ENCODE data around the gene ANKRD44. TPM values are rescaled to one million over a fixed set of nuclear protein-coding genes. Genes with fewer than 3 reads are reported as not detected.
A peak's percentile ranks its signal among the peaks of the same experiment; 100 is the strongest.

The ANKRD44 gene
- total RNA-seq, 1 experiment from 2014 or later: 10.3 TPM

GRCh38 chr2:197208024-197208423, 102.6 kb downstream of the ANKRD44 start:
- no peak for DNase-seq (ENCODE audit: low read depth)

DNA sequence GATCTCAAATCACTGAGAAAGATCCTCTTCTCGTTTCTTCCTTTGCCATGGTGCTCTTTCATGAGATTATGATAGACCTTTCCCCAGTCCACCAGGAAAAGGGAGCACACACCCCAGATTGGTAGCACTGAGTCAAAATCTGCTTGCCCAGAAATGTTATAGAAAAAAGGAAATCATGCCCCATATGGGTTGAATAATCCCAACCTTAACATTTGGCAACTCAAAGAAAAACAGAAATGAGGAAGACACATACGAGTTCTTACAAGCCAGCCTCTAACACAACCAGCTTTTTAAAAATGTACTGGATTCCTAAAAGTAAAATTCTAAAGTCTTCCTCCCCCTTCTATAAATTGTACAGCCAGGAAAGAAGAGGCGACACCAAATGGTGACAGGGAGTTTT, 103.0 kb downstream of the ANKRD44 start:
- no peak for DNase-seq (ENCODE audit: low read depth)

GRCh38 chr2:197207106-197207505, 103.5 kb downstream of the ANKRD44 start:
- DNase-seq (ENCODE audit: low read depth): peak; percentile 15

GRCh38 chr2:197205585-197206215, 104.9 kb downstream of the ANKRD44 start:
- DNase-seq (ENCODE audit: low read depth): no peak

DNA sequence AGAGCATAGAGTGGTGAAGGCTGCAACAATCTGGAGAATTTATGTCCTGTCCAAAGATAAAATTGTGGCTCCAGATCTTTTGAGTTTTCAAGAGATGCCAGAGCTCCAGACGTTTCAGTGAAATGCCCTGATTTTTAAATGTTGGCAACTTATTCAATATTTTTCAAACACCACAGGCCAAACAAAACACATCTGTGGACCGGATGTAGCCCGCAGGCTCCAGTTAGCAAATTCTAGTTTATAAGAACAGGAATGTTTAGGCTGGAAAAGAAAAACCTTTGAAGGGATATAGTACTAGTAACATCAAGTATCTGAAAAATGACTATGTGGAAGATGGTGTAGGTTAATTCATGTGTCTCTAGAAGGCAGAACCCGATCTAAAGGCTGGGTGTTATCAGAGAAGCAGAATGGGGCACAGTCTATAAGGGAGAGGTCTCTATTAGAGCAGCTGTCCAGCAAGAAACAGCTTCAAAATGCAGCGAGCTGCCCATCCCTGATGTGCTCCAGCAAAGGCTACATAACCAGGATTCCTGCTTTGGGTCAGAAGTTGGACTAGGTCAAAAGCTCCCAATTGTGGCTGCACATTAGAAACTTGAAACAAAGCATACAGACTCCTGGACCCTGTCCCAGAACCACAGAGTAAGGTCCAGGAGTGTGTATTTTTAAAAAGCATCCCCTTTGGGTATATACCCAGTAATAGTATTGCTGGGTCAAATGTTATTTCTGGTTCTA, 105.9 kb downstream of the ANKRD44 start:
- DNase-seq (ENCODE audit: low read depth): peak; percentile 15

DNA sequence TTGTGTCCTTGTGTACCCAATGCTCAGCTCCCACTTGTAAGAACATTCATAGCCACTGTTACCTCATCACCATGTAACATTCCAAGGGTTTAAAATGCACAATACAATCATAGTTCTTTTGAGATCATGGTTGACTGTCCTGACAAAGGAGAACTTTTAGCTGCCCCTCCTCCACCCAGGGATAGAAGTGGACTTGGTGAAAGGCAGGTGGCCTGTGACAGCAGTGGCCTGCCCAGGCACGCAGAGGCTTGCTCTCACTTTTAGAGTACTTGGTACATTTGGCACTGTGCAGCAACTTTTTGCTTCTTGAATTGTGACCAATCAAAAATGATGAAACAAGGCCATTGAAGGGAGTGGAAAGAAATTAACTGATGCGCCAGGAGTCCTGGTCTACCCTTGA, 108.7 kb downstream of the ANKRD44 start:
- DNase-seq (ENCODE audit: low read depth): no peak

DNA sequence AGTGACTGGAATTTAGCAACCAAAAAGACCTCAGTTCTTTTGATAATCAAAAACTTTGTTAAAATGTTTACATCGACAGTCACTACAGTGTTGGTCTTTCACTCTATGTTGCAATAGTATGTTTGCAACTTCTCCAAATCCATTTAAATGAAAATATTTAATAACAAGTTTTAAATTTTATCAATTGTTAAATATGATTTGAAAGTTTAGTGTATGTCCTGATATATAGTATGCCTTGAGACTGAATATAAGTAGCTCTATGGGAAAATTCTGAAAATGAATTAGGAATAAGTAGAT, 109.9 kb downstream of the ANKRD44 start:
- no peak for DNase-seq (ENCODE audit: low read depth)

DNA sequence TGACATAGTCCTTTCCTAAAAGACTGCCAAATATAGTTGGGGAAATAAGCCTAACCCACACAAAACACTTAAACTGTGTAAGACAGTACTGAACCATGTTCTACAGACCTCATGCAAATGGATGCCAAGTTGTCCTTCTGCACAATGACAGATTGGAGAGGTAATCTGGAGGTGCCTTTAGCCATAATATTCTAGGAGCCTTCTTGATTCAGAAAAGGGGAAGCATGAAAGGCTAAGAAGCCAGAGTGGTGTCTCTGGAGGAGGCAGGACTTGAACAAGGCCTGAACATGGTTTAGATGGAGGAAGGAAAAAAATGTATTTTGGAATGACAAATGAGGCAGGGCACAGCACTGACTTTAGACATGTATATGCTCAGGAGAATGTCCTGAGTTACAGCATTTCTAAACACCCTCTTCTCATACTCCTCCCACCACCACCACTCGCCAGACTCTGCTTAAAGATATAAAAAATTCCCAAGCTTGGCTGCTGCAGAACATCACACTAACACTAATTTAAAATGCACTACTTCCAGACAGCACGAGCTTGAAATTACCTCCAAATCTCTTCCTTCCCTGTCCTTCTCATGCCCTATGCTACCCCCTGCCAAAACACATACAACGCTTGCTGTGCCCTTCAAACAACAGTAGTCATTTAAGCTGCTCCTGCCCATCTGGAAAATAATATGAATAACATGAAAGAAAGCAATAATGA, 110.4 kb downstream of the ANKRD44 start:
- DNase-seq (ENCODE audit: low read depth): no peak

GRCh38 chr2:197198890-197199289, 111.7 kb downstream of the ANKRD44 start:
- DNase-seq (ENCODE audit: low read depth): no peak

DNA sequence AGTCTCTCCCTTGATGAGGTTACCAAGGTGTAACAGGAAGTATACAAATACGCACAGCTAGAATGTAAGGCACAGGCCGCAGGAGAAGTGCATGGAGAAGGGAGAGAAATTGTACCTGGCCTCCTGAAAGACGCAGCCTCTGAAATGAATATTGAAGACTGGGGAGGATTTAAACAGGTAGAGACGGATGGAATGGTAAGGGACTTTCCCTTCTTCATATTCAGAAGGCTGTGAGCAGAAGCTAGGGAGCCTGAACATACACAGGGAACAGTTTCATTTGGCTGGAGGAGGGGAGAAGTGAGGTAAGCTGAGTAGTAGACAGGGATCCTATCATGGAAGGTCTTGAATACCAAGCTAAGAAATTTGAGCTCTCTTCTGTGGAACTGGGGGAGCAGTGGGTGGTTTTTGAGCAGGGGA, 112.7 kb downstream of the ANKRD44 start:
- no peak for DNase-seq (ENCODE audit: low read depth)

DNA sequence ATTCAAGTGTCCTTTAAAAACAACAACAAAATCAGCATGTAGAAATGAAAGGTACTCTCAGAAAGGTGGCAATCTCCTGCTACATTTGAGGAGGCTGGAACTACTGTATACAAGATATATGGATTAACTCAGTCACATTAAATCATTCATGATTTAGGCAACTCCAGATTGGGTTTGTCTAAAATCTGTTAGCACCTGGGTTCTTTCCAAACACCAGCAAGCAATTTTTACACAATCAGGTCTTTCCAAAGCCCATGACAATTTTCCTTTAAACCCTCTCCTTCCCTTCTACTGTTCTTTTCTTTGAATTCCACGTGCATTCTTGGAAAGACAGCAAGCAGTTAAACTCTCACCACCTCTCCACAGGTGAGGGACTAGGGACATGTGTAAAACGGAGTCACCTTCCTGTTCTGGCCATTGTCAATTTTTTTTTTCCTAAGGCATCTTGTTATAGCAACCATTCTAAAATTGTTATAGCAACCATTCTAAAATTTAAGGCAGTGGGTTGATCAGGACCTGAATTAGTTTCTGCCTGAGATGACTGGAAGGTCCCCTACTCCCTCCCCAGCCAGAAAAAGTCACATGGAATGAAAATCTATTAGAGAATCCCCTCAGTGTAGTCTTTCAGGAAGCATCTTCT, 113.9 kb downstream of the ANKRD44 start:
- peak; percentile 30 for DNase-seq (ENCODE audit: low read depth)

- DNase-seq (ENCODE audit: low read depth): no peak
Measured at GRCh38 chr2:197195518-197195917, 115.1 kb downstream of the ANKRD44 start.

- no peak for DNase-seq (ENCODE audit: low read depth)
Measured at GRCh38 chr2:197191940-197192322, 118.6 kb downstream of the ANKRD44 start.

DNA sequence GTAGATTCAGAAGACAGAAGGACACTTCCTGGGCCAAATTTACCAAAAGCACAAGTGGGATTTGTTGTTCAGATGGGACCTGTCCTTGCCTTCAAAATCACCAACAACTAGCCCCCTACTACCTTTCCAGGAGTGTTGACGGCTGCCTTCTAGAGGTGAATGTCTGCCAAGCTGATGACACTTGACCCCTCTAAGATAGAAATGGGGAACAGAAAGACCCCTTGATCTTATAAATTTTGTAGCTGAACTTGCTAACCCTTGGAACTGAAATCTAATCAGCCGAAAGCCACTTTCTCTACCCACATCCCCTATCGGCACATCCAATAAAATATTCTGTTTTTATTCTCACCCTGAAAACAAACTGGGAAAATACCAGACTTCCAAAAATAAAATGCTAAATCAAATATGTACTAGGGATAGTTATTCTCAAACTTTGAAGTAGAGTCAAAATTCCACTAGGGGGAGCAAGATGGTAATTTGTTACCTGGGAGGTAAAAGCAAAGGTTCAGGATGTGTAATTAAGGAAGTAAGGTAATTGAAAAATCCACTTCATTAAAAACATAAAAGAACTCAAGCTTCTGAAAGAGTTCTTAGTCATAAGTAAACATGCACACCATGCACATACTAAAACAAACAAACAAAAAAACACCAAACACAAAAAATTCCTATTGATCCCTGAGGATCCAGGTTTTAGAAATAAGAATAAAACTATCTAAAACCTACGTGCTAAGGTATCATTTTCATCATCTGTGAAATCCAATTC, 119.2 kb downstream of the ANKRD44 start:
- peak; percentile 41 for DNase-seq (ENCODE audit: low read depth)

DNA sequence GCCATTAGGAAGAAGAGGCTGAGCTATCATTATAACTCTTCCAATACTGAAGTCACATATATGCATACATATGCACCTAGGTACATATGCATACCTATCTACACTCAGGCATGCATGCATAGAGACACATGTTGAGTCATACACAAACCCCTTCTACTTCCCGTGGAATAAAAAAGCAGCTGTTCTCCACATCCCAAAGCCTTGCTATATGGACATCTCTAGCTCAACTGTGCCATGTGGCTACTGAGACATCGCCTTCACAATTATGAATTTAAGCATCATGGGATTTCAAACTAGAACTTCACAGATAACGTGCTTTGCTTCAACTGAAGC, 120.5 kb downstream of the ANKRD44 start:
- DNase-seq (ENCODE audit: low read depth): no peak

- no peak for DNase-seq (ENCODE audit: low read depth)
Measured at GRCh38 chr2:197189426-197190099, 121.0 kb downstream of the ANKRD44 start.

DNA sequence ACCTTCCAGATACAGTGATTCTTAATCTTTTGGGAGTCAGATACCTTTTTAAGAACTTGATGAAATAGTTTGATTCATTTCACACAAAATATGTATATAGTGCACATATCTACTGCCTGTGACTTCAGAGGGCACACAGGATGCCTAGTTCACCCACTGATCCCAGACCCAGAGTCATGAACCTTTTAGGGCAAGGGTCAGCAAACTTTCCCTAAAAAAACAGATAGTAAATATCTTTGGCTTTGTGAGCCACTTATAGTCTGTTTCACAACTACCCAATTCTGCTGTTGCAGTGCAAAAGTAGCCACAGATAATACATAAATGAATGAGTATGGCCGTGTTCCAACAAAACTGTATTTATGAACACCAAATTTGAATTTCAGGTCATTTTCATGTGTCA, 124.9 kb downstream of the ANKRD44 start:
- no peak for DNase-seq (ENCODE audit: low read depth)

- DNase-seq (ENCODE audit: low read depth): peak; percentile 81
Measured at GRCh38 chr2:197184959-197185586, 125.5 kb downstream of the ANKRD44 start.

DNA sequence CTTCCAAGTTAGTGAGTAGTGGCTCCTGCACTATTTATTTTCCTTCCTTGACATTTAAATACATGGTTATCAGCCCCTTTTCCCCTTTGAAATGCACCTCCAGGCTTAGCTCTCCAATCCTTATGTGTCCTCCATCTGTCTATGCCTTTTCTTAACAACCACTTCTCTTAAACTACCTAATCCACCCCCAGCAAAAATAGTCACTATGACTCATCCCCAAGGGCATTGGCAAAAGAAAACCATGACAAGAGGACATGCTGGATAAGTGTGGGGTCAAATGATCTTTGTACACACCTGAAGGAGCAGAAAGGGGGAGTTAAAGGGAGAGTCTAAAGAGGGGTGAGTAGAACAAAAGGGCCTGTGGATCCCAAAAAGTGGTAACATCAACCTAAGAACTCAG, 127.2 kb downstream of the ANKRD44 start:
- peak; percentile 72 for DNase-seq (ENCODE audit: low read depth)

- no peak for DNase-seq (ENCODE audit: low read depth)
Measured at GRCh38 chr2:197182668-197183067, 127.9 kb downstream of the ANKRD44 start.

DNA sequence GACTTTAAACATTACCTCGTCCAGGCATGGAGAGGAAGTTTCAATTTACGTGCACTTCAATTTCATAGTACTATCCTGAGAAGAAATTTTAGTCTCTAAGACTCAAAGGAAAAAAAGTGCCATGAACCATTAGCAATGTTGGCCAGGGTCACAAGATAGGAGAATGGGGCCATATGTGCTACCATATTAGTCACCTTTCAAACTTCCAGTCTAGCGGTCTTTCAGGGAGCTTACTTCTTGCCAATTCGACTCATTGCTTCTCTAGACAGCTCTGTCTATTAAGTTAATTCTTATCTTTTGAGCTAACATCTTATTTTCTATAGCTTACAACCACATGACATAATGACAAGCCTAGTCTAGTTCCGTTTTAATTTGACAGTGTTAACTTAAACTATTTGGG, 129.1 kb downstream of the ANKRD44 start:
- DNase-seq (ENCODE audit: low read depth): peak; percentile 62
